Superior temporal gyrus (tissue), 1 donor: ENCODE data around the gene DUSP6.
"Not testable (repeated sequence)": the region's sequence is repeated elsewhere in the genome, so short reads cannot be mapped to it uniquely, and the experiment has no call there.

Experiments
- DNase-seq: peaks from one replicate; pipeline ENCODE4 v3.0.0-alpha.2; 2016; ENCODE audit errors: extremely low spot score

DUSP6 gene

DNA sequence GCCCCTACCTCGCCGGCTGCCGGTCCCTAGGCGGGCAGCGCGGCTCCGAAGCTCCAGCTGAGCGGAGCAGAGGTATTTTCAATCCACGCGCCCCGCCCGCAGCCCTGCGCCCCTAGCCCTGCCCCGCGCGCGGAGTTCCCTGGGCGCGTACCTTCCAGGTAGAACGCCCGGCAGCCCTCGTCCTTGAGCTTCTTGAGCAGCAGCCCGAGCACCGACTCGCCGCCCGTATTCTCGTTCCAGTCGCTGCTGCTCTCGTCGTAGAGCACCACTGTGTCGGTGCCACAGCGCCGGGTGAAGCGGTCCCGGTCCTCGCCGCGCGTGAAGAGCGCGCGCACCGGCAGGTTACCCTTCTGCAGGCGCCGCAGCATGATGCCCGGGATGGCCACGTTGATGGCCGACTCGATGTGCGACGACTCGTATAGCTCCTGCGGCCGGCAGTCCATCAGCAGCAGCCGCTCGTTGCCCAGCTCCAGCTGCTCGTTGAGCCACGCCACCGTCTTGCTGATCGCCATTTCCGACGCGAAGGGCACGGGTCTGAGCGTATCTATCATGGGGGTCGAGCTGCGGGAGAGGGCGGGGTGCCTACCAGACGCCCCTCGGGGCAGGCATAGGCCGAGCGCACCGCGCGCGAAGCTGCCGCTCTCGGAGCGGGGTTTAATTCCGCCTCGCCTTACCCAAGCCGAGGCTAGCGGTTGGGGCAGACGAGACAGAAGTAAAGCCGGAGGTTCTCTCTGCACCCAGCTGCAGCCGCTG lies 636 bp downstream of the DUSP6 start:
- DNase-seq, result no peak

DNA sequence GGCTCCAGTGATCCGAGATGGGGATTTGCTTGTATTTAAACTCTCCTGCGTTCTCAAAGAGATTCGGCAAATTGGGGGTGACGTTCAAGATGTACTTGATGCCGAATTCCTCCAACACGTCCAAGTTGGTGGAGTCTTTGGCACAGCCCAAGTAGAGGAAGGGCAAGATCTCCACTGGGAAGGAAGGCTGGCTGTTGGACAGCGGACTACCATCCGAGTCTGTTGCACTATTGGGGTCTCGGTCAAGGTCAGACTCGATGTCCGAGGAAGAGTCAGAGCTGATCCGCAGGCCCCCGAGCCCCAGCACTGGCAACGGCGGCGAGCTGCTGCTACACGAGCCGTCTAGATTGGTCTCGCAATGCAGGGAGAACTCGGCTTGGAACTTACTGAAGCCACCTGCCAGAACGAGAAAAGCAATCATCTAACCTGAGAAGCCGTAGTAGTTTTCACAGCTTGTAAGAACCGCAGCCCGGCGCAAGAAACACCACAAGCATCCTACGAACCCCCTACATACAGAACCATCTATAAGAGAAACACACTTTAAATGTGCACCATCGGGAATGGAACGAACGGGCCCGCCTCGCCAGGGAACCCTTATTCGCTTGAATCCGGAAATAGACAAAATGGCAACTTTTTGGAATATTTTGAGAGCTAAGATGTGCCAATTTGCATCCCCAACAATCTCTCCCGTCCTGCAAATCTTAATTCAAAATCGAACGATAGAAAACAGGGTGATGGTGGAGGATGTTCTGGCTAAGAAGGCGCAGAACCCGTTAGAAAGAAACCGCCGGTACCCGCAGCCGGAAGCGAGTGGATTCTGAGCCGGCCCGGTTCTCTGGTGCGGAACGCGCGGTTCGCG lies 1.4 kb downstream of the DUSP6 start:
- DNase-seq, result no peak

DNA sequence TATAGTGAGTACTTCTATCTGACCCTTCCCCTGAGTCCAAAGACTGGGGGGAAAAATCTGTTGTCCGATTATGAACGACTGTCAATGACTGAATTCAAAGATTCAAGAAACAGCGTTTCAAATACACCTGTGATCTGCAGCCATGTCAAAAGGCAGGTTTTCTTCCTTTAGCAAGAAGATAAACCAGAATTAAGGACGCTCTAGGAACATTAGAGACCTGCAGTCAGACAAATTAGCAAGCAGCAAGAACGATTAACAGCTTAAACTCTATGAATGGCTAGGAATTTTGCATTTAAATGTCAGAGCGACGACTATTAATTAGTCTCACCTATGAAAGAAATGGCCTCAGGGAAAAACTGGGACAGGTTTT lies 2.1 kb downstream of the DUSP6 start:
- no peak for DNase-seq

DNA sequence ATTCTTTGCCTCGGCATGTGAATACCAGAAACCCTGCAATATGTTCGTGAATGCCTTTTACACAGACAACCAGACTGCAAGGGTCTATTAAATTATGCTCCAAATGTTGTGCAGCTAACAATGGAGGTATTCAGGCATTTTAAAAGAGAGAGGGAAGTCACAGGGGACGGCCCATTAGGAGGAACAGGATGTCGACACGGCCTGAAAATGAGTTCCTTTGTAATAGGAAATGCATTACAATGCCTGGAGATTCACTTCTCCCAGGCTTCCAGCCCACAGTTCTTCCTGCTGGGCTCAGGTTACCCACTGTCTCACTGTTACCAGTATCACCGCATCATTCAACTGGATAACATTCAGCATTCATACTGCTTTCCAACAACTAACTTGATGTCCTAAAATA lies 2.5 kb downstream of the DUSP6 start:
- DNase-seq, result no peak

DNA sequence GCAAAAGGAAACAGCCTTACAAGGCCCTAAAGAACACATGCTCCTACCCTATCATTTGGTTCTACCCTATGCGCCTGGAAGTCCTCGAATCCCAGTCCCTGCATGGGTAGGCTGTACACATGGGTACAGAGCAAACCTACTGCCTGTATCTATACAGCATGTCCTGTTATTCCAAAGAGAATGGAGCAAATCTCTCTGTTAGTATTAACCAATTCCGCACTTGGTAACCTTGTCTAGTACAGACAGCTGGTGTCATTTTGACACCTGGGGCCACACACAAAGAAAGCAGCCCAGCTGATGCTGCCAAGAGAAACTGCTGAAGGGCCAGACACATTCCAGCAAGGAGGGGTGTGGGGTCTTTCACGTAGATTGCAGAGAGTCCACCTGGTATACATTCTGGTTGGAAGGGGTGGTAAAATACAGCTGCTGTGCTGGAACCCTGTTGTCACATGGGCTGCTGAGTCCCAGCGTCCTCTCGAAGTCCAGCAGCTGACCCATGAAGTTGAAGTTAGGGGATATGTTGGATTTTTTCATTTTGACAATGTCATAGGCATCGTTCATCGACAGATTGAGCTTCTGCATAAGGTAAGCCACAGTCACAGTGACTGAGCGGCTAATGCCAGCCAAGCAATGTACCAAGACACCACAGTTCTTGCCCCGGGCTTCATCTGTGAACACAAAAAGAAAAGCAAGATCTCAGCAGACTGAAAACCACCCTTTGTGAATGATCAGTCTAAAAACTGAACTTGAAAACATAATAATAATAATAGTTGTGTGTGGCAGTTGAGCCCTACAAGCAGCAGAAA lies 3.2 kb downstream of the DUSP6 start:
- DNase-seq, result no peak

DNA sequence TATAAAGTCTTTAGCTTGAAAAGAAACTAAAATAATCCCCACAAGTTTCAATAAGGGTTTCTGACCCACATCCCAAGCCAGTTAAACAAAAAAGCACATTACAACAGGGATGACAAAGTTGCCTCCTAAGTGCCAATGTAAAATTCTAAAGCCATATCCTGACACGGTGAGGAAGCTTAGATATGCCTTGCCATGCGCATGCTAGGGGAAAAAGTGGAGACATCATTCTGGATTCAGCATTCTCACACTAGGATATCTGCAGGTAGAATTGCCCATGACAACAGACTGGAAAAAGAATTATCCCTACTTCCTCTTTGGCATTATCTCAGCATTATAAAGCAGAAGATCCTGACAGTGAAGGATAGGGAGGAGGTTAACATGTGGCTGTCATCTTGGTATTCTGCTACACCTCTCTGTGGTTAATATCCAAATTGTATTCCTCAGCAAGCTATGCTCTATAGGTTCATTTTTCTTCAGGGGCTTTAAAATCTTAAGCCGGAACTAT lies 4.9 kb downstream of the DUSP6 start:
- DNase-seq, result no peak

DNA sequence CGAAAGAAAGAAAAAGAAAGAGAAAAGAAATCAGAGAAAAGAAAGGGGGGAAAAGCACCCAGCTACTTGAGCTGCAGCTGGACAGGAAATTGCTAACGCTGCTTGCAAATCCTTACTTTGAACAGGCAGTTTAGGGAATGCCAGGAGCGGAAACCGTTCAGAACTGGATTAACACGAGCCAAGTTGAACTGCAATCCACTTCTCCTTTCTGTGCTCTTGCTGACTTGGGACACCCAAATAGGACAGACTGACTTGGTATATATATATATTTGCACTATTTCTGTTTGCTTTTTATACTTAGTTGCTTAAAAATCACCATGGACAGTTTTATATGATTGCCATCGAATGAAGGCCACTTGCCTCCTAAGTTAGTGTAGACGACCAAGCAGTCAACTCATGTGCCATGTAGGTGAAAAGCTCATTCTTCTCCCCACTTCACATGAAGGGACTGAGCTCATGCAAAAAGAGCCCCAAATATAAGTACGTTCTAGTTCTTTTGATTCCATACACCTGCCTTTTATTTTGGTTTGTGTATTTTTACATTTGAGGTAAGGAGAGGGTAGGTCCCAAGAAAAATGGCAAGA lies 5.5 kb downstream of the DUSP6 start:
- DNase-seq, result no peak

DNA sequence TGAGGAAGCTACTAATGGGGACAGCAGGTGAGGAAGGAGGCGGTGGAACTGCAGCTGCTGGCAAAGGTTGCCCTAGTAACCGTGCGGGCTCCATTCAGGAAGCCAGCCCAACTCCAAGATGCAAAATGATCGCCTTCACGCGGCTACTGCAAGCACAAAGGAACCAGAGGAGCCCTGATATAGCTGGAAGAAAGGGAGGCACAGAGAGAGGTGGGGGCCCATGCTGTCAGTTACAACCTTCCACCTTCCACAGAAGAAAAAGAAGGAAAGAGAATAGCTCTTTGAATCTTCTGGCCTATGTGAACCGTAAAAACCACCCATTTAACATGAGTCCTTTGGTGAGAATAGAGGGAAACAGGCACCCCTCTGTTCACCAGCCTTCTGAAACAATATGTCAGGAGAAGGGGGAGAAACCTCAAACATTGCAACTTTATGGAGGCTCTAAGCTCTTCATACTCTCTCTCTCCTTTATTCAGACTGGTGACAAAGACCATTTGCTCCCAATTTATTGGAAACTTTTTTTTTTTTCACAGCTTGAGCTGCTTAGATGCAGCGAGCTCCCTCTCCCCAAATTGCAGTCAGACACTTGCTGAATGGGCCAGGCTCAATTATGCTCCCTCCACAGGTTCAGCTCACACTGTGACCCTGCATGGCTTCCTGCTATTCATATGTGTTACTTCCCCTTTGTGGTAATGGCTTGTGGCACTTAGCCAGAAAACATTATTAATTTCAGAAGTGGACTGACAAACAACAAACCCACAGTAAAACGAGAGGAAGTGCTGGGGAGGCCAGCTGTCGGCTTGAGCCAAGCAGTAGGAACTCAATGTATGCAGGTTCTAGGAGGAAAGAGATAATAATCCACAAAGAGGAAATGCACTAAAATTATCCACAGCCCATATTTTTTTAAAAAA lies 6.2 kb downstream of the DUSP6 start:
- DNase-seq, result peak; percentile 65

DNA sequence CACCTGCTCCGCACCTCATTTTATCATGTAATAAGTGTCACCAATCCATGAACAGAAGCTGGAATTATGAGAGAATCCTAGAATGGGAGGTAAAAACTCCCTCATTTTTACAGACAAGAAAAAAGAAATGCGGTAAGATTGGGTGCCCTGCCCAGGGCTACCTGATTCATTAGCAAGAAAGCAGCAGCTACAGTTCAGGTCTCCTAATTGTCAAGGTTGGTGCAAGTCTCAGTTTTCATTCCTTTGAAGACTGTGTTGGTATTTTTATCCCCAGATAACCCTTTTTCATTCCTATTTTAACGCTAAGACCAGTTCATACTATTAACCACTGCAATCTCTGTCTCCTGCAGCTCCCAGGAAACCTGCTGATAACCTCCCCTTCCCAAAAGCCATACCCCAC lies 6.9 kb downstream of the DUSP6 start:
- no peak for DNase-seq

DNA sequence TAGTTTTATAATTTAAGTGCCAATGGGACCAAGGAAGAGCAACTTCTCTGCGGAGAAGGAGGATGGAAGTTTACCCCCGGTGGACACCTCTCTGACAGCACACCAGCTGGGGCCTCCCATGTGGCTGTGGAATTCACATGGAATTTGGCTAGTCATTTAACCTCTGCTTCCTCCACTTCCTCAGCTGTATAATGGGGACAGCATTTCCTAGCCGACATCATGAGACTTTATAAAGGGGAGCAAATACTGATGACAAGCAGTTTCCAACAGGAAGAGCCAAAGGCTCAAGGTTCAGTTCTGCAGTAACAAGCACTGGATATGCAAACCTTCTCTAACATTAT lies 7.5 kb downstream of the DUSP6 start:
- no peak for DNase-seq

DNA sequence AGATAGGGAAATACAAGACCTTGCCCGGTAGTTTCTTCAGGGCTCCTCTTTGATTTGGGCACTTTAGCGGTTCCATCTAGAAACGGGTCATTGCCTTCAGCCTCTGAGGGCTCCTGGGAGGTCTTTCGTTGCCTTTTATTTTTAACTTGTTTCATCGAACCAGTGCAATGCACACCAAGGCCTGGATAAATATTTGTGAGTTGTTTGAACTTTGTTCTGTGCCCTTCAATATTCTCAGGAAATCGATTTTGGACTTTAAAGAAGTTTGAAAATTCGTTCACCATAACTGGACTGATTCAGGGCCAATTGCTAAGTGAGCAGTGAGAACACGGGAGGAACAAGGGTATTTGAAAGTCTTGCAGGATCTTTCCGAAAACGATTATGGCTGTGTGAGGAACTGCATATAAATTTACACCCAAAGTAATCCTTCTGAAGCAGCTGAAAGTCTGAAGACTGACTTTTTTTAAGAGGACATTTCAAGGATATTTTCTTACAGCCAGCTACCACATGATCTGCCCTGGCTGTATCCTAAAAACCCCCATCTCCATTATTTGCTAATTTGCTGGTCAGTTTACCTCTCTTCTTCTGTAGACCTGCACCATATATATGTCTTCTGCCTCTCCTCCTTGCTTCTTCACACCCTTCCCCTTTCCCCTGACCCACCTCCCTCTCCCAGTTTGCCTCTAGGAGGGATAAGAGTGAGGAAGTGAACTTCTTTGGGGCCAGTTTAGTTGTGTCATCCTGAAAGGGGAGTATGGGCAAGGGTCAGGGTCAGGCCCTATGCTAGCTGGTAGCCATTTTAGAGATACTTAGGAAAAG lies 8.0 kb downstream of the DUSP6 start:
- no peak for DNase-seq

DNA sequence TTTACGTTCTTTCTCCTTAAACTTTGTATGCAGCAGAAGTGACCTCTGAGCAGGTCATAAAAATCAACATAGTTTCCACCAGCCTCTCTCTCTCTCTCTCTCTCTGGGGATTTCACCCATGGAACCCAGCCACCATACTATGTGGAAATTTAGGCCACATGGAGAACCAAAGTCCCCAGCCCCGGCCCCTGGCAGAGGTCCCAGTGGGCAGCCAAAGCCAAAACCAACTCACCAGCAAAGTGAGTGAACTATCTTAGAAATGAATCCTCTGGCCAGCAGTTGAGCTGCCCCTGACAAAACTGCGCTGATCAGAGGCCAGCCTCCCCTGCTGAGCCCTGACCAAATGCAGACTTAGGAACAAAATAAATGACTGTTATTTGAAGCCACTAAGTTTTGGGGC lies 9.2 kb downstream of the DUSP6 start:
- DNase-seq, result no peak

DNA sequence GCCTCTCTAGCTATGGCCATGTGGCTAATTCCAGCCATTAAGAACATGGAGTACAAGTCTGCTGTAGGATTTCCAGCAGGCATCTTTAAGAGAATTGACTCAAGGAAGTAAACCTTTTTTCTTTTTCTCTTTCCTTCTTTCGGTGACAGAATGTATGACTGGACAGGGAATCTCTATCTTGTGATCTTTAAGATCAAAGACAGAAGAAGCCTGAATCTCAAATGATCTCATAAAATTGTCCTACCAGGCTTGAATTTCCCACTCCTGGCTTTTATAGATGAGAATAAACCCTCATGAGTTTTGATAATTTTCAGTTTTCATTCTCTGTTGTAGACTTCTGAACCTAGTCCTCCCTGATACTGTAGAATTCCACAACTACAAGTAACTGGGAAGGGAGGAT lies 11.4 kb downstream of the DUSP6 start:
- no peak for DNase-seq

DNA sequence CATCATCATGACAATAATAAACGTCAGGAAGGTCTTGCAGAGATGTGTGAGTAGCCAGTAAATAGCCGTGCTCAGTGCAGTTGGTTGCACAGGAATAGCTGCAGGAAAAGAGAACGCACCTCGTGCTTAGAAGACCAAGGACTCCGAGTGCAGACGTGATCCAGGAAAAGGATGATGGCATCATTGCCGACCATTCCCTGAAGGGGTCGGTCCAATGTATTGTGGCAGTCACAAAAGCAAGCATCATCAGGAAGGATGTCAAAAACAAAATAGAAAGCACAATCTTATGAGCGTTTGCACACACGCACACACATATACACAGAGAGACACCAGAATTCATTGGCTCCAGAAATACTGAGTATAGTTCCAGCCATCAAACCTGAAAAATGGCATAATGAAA lies 12.8 kb downstream of the DUSP6 start:
- DNase-seq, result no peak

DNA sequence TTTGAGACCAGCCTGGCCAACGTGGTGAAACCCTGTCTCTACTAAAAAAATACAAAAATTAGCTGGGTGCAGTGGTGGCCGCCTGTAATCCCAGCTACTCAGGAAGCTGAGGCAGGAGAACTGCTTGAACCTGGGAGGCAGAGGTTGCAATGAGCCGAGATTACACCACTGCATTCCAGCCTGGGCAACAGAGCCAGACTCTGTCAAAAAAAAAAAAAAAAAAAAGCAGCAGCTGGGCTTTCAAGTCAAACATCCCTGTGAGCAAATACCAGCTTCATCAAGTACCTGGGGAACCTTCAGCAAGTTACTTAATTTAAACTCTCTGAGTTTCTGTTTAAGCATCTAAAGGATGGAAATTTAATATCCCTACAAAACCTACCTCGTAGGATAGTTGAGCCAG lies 15.2 kb downstream of the DUSP6 start:
- not testable (repeated sequence) for DNase-seq

DNA sequence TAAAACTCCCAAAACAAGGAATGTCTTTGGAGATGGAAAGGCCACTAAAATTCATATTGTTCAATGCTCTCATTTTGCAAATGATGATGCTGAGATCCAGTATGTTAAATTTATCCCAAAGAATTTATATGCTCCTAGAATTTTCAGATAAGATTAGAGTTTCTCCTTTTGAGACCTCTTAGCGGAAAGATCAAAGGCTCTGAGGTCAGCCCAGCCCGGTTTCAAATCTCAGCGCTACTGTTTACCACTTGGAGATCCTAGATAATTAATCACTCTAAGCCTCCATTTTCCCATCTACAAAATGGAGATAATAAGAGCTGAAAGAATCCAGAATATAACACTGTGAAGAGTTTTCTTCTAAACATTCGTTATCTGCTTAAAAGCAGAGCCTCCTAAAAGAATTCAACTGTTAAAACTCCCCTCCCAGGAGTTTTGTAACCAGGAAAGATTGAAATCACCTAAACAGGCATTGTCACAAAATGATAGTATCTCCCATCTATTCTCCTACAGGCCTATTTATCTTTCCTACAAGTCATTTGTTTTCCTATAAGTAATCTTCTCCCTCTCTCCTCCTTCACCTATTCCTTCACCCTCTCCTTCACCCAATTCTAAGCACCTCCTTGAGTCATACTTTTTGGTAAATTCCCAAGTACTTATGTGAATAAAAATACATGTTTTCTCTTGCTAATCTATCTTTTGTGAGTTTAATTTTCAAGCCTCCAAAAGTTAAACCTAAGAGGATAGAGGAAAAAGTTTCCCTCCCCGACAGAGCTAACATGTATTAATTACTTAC lies 16.7 kb downstream of the DUSP6 start:
- DNase-seq, result no peak

DNA sequence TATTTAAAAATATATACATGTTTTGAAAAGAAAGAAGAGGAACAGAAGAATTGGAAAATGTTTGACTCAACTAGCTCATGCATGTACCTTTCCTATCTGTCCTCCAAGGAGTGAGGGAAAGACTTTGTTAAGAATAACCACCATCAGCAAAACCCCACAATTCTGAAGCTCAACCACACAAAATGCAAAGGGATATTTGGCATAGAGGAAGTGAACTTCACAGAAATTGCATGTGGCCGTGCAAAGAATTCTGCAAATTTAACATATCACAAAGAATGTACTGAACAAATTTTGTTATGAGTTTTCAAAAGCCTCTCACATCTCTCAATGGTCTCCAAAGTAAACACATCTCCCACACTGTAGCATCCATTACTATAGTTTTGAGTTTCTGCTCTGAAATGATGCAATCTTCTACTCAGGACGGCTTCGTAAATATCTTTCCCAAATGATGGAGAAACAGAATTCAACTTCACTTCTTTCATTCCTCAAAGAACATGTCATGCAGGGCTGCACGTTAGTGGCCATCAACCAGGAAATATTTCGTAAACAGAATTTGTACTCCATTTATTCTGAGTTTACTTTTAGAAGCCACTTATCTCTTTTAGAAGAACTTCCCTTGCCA lies 17.6 kb downstream of the DUSP6 start:
- no peak for DNase-seq

DNA sequence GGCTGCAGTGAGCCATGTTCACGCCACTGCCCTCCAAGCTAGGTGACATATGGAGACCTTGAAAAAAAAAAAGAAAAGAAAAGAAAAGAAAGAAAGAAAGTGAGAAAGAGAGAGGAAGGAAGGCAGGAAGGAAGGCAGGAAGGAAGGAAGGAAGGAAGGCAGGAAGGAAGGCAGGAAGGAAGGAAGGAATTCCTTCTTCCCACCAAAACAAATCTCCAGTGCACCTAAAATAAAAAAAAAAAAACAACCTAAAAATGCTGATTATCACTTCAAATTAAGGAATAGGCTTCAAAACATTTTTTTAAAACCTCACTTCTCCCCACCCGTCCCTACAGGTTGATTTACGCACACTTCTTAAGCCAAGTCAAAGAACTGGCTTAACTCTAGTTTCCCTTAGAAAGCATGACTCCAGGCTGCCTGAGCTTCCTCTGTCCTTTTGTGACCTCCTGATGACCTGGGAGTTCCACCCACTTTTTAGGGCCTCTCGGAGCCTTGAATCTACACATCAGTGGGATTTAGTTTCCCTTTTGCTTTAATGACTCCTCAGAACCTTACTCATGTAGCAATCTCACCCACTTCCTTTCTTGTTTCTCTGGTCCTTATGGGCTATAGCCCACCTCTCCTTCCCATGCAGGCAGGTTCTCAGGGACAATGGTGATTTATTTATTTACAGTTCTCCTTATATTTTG lies 18.6 kb downstream of the DUSP6 start:
- DNase-seq, result no peak
